Esophagus muscularis mucosa (tissue), 4 donors: ENCODE measurements around the gene ARAP1. TPM values are rescaled to one million over a fixed set of nuclear protein-coding genes. Genes with fewer than 3 reads are reported as not detected.

Source experiments
- DNase-seq: peaks from one replicate; pipeline ENCODE4 v3.0.0-alpha.2; 2017; ENCODE audit errors: extremely low spot score
- H3K27ac ChIP-seq, 4 donors: fragments of 200-600 bp; sonication (generic); replicated peaks in 1 of 4; 1 replicate in 3 of 4; 2 replicates in 1 of 4; pipeline ENCODE4 v1.5.1; 2016 to 2019; ENCODE audit warnings: mild to moderate bottlenecking in 1 of 4
- H3K27me3 ChIP-seq, 4 donors: fragments of 200-600 bp; sonication (generic); one replicate each; pipeline versions ENCODE4 v1.5.1 to v1.6.0; 2016 to 2019
- H3K36me3 ChIP-seq, 4 donors: fragments of 200-600 bp; sonication (generic); one replicate each; pipeline ENCODE4 v1.5.1; 2016 to 2019
- H3K4me1 ChIP-seq, 4 donors: fragments of 200-600 bp; sonication (generic); one replicate each; pipeline ENCODE4 v1.5.1; 2016 to 2019
- H3K4me3 ChIP-seq, 4 donors: fragments of 200-600 bp; sonication (generic); 1 replicate in 2 of 4; 2 replicates in 2 of 4; pipeline ENCODE4 v1.5.1; 2016 to 2019; ENCODE audit warnings: mild to moderate bottlenecking in 4 of 4, moderate library complexity in 1 of 4
- H3K9me3 ChIP-seq, 4 donors: fragments of 200-600 bp; sonication (generic); 1 replicate in 3 of 4; 2 replicates in 1 of 4; pipeline ENCODE4 v1.5.1; 2016 to 2019
- CTCF ChIP-seq, 3 experiments: fragments of 200-600 bp in 2 of 3; fragments of 450-650 bp in 1 of 3; sonication (generic) in 2 of 3; IDR thresholded peaks; one replicate each; pipeline ENCODE4 v1.5.1; 2017 to 2019; ENCODE audit warnings: antibody characterized with exemption in 3 of 3, mild to moderate bottlenecking in 2 of 3, moderate library complexity in 1 of 3
- EP300 ChIP-seq: sonication (generic); formaldehyde crosslinking; IDR thresholded peaks from one replicate; pipeline ENCODE4 v1.6.1; 2017; ENCODE audit warnings: antibody characterized with exemption
- POLR2A ChIP-seq: fragments of 450-650 bp; IDR thresholded peaks from one replicate; pipeline ENCODE4 v1.6.1; 2017; ENCODE audit warnings: antibody characterized with exemption, moderate library complexity, mild to moderate bottlenecking, low read depth
- POLR2AphosphoS5 ChIP-seq, 2 donors: sonication (generic); formaldehyde crosslinking; IDR thresholded peaks; one replicate each; pipeline ENCODE4 v1.6.1; 2017; ENCODE audit warnings: antibody characterized with exemption in 2 of 2
- WGBS: methylation state at CpG from one replicate; pipeline ENCODE4 v1.1.5; 2018; 5-methylcytosine and 5-hydroxymethylcytosine counted together
- intact Hi-C: fragments of 100-400 bp; cut with DNase I; formaldehyde crosslinking; loops from one replicate; pipeline ENCODE4 v1.15.1; 2023
- total RNA-seq, 4 donors: library from RNA; depleted of rRNA; stranded (reverse); fragments of >200 nt; gene quantifications; one replicate each; pipeline versions ENCODE4 v1.1.0 to v1.2.1, GENCODE V29; 2016

The ARAP1 gene
- total RNA-seq, 4 donors from 2014 or later, result 83.7 to 115 (median 110) TPM

- WGBS, result 83% methylated on average over 6 of the region's 6 CpGs
- intact Hi-C loops, result no loop called here
- no peaks in the 10 kb centered on the region for H3K27me3 ChIP-seq
Measured at GRCh38 chr11:72743321-72744221, 8.6 kb downstream of the ARAP1 start.

GRCh38 chr11:72742513-72743320 lies 9.5 kb downstream of the ARAP1 start:
- H3K9me3 ChIP-seq, result no peaks in the 10 kb centered on the region
- peaks cover 15 to 86% (median 75%) of the 10 kb centered on the region in 4 donors for H3K4me1 ChIP-seq
- TF ChIP-seq POLR2A, result no peak
- no peak for TF ChIP-seq EP300
- no peak for TF ChIP-seq POLR2AphosphoS5 (IDR thresholded peaks at IDR 0.05)
- TF ChIP-seq CTCF (IDR thresholded peaks at IDR 0.05), result no peak
- H3K27ac ChIP-seq, result peak overlapping the region in 3 of 4 donors; percentile 49 to 59 (median 55)
- H3K4me3 ChIP-seq, result no peak overlapping the region
- DNase-seq, result no peak
- no peaks in the 10 kb centered on the region for H3K27me3 ChIP-seq
- H3K36me3 ChIP-seq, result no peaks in the 10 kb centered on the region
- WGBS, result 81% methylated on average over 7 of the region's 7 CpGs
- intact Hi-C loops, result no loop called here

More at GRCh38 chr11:72743321-72744221, 8.6 kb downstream of the ARAP1 start:
- no peaks in the 10 kb centered on the region for H3K9me3 ChIP-seq
- H3K4me3 ChIP-seq, result no peak overlapping the region
- DNase-seq, result no peak
- peak overlapping the region in 2 of 4 donors; percentile 33 to 38 for H3K27ac ChIP-seq
- peaks cover 15 to 77% (median 66%) of the 10 kb centered on the region in 4 donors for H3K4me1 ChIP-seq
- no peaks in the 10 kb centered on the region for H3K36me3 ChIP-seq
- TF ChIP-seq CTCF (IDR thresholded peaks at IDR 0.05) (no peak), POLR2AphosphoS5 (IDR thresholded peaks at IDR 0.05) (no peak), POLR2A (no peak), EP300 (no peak)

GRCh38 chr11:72741849-72742512 lies 10.2 kb downstream of the ARAP1 start:
- Histone ChIP-seq H3K36me3 (no peaks in the 10 kb centered on the region), H3K27me3 (no peaks in the 10 kb centered on the region), H3K27ac (peak overlapping the region; percentile 49 to 60 (median 57)), H3K4me1 (peaks cover 15 to 92% (median 81%) of the 10 kb centered on the region in 4 donors), H3K4me3 (no peak overlapping the region), H3K9me3 (no peaks in the 10 kb centered on the region)
- intact Hi-C loops, result no loop called here
- TF ChIP-seq EP300 (no peak), POLR2AphosphoS5 (IDR thresholded peaks at IDR 0.05) (no peak), POLR2A (no peak), CTCF (IDR thresholded peaks at IDR 0.05) (no peak)
- no peak for DNase-seq
- WGBS, result 85% methylated on average over 5 of the region's 7 CpGs

- peak overlapping the region; percentile 49 to 60 (median 57) for H3K27ac ChIP-seq
- WGBS, result 65% methylated on average over 8 of the region's 8 CpGs
- intact Hi-C loops, result no loop called here
Measured at GRCh38 chr11:72741429-72741833, 10.8 kb downstream of the ARAP1 start.

More at GRCh38 chr11:72741429-72741833, 10.8 kb downstream of the ARAP1 start:
- TF ChIP-seq POLR2A (no peak), EP300 (no peak), CTCF (IDR thresholded peaks at IDR 0.05) (no peak), POLR2AphosphoS5 (IDR thresholded peaks at IDR 0.05) (no peak)
- Histone ChIP-seq H3K4me3 (no peak overlapping the region), H3K27me3 (no peaks in the 10 kb centered on the region), H3K4me1 (peaks cover 21 to 92% (median 84%) of the 10 kb centered on the region in 4 donors), H3K36me3 (no peaks in the 10 kb centered on the region), H3K9me3 (no peaks in the 10 kb centered on the region)
- no peak for DNase-seq
